ENCODE data around the gene MEIKIN.

DNA sequence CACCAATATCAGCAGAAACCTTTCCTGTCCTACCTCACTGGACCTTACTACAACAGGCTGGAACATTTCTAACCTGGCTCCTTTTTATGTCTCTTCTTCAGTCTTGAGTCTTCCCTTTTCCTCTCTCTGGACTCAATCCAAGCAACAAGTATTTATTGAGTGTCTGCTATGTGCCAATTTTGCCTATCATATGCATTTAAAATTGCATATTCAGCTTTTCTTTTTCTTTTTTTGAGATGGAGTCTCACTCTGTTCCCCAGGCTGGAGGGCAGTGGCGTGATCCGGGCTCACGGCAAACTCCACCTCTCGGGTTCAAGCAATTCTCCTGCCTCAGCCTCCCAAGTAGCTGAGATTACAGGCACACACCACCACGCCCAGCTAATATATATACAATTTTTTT is 65.8 kb downstream of the MEIKIN start:
- TF ChIP-seq, protein P1, sequence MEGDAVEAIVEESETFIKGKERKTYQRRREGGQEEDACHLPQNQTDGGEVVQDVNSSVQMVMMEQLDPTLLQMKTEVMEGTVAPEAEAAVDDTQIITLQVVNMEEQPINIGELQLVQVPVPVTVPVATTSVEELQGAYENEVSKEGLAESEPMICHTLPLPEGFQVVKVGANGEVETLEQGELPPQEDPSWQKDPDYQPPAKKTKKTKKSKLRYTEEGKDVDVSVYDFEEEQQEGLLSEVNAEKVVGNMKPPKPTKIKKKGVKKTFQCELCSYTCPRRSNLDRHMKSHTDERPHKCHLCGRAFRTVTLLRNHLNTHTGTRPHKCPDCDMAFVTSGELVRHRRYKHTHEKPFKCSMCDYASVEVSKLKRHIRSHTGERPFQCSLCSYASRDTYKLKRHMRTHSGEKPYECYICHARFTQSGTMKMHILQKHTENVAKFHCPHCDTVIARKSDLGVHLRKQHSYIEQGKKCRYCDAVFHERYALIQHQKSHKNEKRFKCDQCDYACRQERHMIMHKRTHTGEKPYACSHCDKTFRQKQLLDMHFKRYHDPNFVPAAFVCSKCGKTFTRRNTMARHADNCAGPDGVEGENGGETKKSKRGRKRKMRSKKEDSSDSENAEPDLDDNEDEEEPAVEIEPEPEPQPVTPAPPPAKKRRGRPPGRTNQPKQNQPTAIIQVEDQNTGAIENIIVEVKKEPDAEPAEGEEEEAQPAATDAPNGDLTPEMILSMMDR (IDR thresholded peaks at IDR 0.05) = no peak
- TF ChIP-seq, protein P2, sequence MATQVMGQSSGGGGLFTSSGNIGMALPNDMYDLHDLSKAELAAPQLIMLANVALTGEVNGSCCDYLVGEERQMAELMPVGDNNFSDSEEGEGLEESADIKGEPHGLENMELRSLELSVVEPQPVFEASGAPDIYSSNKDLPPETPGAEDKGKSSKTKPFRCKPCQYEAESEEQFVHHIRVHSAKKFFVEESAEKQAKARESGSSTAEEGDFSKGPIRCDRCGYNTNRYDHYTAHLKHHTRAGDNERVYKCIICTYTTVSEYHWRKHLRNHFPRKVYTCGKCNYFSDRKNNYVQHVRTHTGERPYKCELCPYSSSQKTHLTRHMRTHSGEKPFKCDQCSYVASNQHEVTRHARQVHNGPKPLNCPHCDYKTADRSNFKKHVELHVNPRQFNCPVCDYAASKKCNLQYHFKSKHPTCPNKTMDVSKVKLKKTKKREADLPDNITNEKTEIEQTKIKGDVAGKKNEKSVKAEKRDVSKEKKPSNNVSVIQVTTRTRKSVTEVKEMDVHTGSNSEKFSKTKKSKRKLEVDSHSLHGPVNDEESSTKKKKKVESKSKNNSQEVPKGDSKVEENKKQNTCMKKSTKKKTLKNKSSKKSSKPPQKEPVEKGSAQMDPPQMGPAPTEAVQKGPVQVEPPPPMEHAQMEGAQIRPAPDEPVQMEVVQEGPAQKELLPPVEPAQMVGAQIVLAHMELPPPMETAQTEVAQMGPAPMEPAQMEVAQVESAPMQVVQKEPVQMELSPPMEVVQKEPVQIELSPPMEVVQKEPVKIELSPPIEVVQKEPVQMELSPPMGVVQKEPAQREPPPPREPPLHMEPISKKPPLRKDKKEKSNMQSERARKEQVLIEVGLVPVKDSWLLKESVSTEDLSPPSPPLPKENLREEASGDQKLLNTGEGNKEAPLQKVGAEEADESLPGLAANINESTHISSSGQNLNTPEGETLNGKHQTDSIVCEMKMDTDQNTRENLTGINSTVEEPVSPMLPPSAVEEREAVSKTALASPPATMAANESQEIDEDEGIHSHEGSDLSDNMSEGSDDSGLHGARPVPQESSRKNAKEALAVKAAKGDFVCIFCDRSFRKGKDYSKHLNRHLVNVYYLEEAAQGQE (IDR thresholded peaks at IDR 0.05; ENCODE audit: insufficient read depth in 1 of 2, low read depth in 2 of 2, low read length in 1 of 2) = no peak
- no peak for TF ChIP-seq POLR2AphosphoS5 (IDR thresholded peaks at IDR 0.05; ENCODE audit: low read depth, low read length)

Measured in Panc1 (cell line).